HG03159 (cell line): ENCODE results near the gene PDE4D.

Source experiments
- ATAC-seq: cut with Tn5 transposase; IDR thresholded peaks from one replicate; pipeline ENCODE4 v1.9.1; 2021; ENCODE audit warnings: mild to moderate bottlenecking, moderate library complexity; ENCODE audit not compliant: unreplicated experiment

PDE4D gene

GRCh38 chr5:59099995-59100345 is 793.6 kb downstream of the PDE4D start:
- ATAC-seq = no peak

GRCh38 chr5:59099270-59099994 is 794.1 kb downstream of the PDE4D start:
- peak; percentile 55 for ATAC-seq

- ATAC-seq = no peak
Measured at GRCh38 chr5:59098743-59099142, 794.8 kb downstream of the PDE4D start.

GRCh38 chr5:59097712-59098111 is 795.8 kb downstream of the PDE4D start:
- ATAC-seq = no peak

- no peak for ATAC-seq
Measured at GRCh38 chr5:59097116-59097515, 796.4 kb downstream of the PDE4D start.

- ATAC-seq = no peak
Measured at GRCh38 chr5:59095480-59095879, 798.0 kb downstream of the PDE4D start.

GRCh38 chr5:59094864-59095263 is 798.7 kb downstream of the PDE4D start:
- no peak for ATAC-seq

- ATAC-seq = no peak
Measured at GRCh38 chr5:59093329-59093728, 800.2 kb downstream of the PDE4D start.

- ATAC-seq = no peak
Measured at GRCh38 chr5:59092758-59093157, 800.8 kb downstream of the PDE4D start.

GRCh38 chr5:59091965-59092364 is 801.6 kb downstream of the PDE4D start:
- no peak for ATAC-seq

GRCh38 chr5:59090323-59090722 is 803.2 kb downstream of the PDE4D start:
- ATAC-seq = no peak

GRCh38 chr5:59089767-59090166 is 803.8 kb downstream of the PDE4D start:
- no peak for ATAC-seq

GRCh38 chr5:59088546-59088945 is 805.0 kb downstream of the PDE4D start:
- no peak for ATAC-seq

- ATAC-seq = no peak
Measured at GRCh38 chr5:59086024-59086423, 807.5 kb downstream of the PDE4D start.

GRCh38 chr5:59081693-59082092 is 811.8 kb downstream of the PDE4D start:
- no peak for ATAC-seq

- no peak for ATAC-seq
Measured at GRCh38 chr5:59079622-59080620, 813.6 kb downstream of the PDE4D start.

GRCh38 chr5:59071755-59072549 is 821.6 kb downstream of the PDE4D start:
- ATAC-seq = no peak

GRCh38 chr5:59069438-59070079 is 824.0 kb downstream of the PDE4D start:
- no peak for ATAC-seq

GRCh38 chr5:59067956-59068656 is 825.4 kb downstream of the PDE4D start:
- ATAC-seq = no peak
